Kidney glomerular epithelial cell (primary cell): ENCODE results near the gene PHETA2.
"Not testable (repeated sequence)": the region's sequence is repeated elsewhere in the genome, so short reads cannot be mapped to it uniquely, and the experiment has no call there.

Experiments used
- DNase-seq: peaks from one replicate; lab custom pipeline; 2025; lab: John Stamatoyannopoulos, UW

The PHETA2 gene

GRCh38 chr22:42104332-42104860 lies 30.3 kb downstream of the PHETA2 start:
- DNase-seq: not testable (repeated sequence)

- DNase-seq: no peak
Measured at GRCh38 chr22:42108848-42109247, 34.8 kb downstream of the PHETA2 start.

GRCh38 chr22:42111798-42112197 lies 37.8 kb downstream of the PHETA2 start:
- no peak for DNase-seq

DNA sequence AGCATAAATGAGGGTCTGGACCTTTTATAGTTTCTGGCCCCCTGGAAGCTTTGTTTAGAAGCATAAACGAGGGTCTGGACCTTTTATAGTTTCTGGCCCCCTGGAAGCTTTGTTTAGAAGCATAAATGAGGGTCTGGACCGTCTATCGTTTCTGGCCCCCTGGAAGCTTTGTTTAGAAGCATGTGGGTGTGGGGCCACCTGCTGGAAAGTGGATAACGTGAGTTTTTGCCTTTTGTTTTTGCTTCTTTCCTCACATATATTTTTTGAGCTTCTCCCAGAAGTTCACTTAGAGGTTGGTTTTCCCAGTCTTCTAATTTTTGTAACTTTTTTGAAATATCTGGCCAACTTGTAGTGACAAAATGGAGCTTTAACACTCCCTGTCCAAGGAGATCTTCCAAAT lies 38.7 kb downstream of the PHETA2 start:
- DNase-seq: not testable (repeated sequence)

DNA sequence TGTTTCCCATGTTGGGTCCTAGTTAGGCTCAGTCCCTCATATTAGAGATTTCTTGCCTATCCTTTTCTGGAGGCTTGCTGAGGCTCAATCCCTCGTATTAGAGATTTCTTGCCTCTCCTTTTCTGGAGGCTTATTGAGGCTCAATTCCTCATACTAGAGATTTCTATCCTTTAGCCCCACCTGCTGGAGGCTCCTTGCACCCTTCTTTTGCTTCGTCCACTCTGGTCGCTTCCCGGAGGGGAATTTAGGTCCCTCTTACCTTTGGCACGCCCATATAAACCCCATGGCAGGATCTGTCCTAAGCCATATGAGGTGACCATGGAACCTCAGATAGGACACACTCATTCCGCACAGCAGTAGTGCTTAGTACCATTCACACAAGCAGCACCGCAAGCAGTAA lies 40.7 kb downstream of the PHETA2 start:
- DNase-seq: no peak

GRCh38 chr22:42115420-42115830 lies 41.4 kb downstream of the PHETA2 start:
- DNase-seq: not testable (repeated sequence)

- DNase-seq: no peak
Measured at GRCh38 chr22:42116848-42117424, 42.9 kb downstream of the PHETA2 start.

- DNase-seq: not testable (repeated sequence)
Measured at GRCh38 chr22:42120231-42121021, 46.4 kb downstream of the PHETA2 start.

DNA sequence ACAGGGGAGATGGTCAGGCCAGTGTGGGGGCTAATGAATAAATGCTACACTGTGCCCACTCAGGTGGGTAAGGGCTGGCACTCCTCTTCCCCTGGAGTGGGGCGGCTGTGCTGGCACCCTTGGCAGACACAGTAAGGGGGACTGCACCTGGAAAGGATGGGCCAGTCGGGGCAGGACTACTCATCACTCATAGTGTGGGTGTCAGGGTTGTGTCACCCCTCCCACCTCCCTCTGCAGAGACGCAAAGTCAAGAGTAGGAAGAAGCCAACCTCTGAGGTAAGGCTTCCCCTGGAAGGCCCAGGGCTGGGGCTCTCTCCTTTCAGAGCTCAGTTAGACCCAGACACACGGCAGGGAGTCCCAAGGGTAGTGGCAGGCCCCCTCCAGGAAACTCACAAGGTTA lies 49.5 kb downstream of the PHETA2 start:
- not testable (repeated sequence) for DNase-seq

GRCh38 chr22:42127606-42128005 lies 53.6 kb downstream of the PHETA2 start:
- DNase-seq: no peak

DNA sequence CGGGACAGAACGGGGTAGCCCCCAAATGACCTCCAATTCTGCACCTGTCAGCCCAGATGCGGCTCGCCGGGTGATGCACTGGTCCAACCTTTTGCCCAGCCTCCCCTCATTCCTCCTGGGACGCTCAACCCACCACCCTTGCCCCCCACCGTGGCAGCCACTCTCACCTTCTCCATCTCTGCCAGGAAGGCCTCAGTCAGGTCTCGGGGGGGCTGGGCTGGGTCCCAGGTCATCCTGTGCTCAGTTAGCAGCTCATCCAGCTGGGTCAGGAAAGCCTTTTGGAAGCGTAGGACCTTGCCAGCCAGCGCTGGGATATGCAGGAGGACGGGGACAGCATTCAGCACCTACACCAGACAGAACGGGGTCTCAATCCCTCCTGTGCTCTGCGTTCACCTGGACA lies 54.0 kb downstream of the PHETA2 start:
- DNase-seq: not testable (repeated sequence)
